ENCODE measurements around the gene TAB3.

TAB3 gene

GRCh38 chrX:30795981-30796958 is 92.8 kb downstream of the TAB3 start:
- H3K4me3 ChIP-seq (replicated peaks; ENCODE audit: low read depth, low read length) = no peak overlapping the region
- no peak for DNase-seq (ENCODE audit: extremely low read depth, low read depth)
- TF ChIP-seq CTCF (IDR thresholded peaks at IDR 0.05; ENCODE audit: low read depth, low read length, missing control alignments) = no peak

- no peak for DNase-seq (ENCODE audit: extremely low read depth, low read depth)
- TF ChIP-seq CTCF (IDR thresholded peaks at IDR 0.05; ENCODE audit: low read depth, low read length, missing control alignments) = no peak
- no peak overlapping the region for H3K4me3 ChIP-seq (replicated peaks; ENCODE audit: low read depth, low read length)
Measured at GRCh38 chrX:30794497-30794896, 94.6 kb downstream of the TAB3 start.

- no peak for TF ChIP-seq CTCF (IDR thresholded peaks at IDR 0.05; ENCODE audit: low read depth, low read length, missing control alignments)
- no peak for DNase-seq (ENCODE audit: extremely low read depth, low read depth)
- no peak overlapping the region for H3K4me3 ChIP-seq (replicated peaks; ENCODE audit: low read depth, low read length)
Measured at GRCh38 chrX:30793767-30794103, 95.3 kb downstream of the TAB3 start.

- no peak overlapping the region for H3K4me3 ChIP-seq (replicated peaks; ENCODE audit: low read depth, low read length)
- no peak for TF ChIP-seq CTCF (IDR thresholded peaks at IDR 0.05; ENCODE audit: low read depth, low read length, missing control alignments)
- DNase-seq (ENCODE audit: extremely low read depth, low read depth) = no peak
Measured at GRCh38 chrX:30793075-30793766, 95.8 kb downstream of the TAB3 start.

GRCh38 chrX:30791296-30792278 is 97.5 kb downstream of the TAB3 start:
- no peak for DNase-seq (ENCODE audit: extremely low read depth, low read depth)
- TF ChIP-seq CTCF (IDR thresholded peaks at IDR 0.05; ENCODE audit: low read depth, low read length, missing control alignments) = no peak
- H3K4me3 ChIP-seq (replicated peaks; ENCODE audit: low read depth, low read length) = no peak overlapping the region

- H3K4me3 ChIP-seq (replicated peaks; ENCODE audit: low read depth, low read length) = no peak overlapping the region
- DNase-seq (ENCODE audit: extremely low read depth, low read depth) = no peak
- TF ChIP-seq CTCF (IDR thresholded peaks at IDR 0.05; ENCODE audit: low read depth, low read length, missing control alignments) = no peak
Measured at GRCh38 chrX:30787012-30787411, 102.0 kb downstream of the TAB3 start.

All from HFF-Myc (cell line).